ENCODE data around the gene COP1. TPM values are rescaled to one million over a fixed set of nuclear protein-coding genes. Genes with fewer than 3 reads are reported as not detected.

COP1 gene
- total and polyA plus RNA-seq, 4 experiments from 2014 or later: 38.4 to 45.1 (median 44.1) TPM

DNA sequence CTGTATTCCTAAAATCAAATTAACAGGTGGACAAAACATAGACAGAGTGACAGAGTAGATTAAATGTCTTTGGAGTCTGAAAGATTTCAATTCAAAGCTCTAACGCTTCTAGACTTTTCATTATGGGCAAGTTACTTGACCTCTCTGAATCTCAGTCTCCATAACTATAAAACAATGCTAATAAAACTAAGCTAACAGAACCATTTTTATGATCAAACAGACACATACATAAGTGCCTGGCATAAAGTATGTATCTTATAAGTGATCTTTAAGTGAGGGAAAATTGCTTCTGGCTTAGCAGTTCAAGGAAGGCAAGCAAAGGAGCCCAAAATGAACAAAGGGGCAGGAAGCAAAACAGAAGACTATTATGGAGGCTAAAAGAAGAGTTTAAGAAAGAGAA lies 246.9 kb downstream of the COP1 start:
- no peak overlapping the region for H3K4me3 Mint-ChIP-seq
- H3K27me3 Mint-ChIP-seq: no peaks in the 10 kb centered on the region
- Histone ChIP-seq H3K36me3 (ENCODE audit: insufficient read depth, low read length) (no peaks in the 10 kb centered on the region), H3K4me1 (ENCODE audit: insufficient read depth, low read length) (no peaks in the 10 kb centered on the region), H3K27ac (ENCODE audit: low read depth, low read length) (no peak overlapping the region), H3K9me3 (ENCODE audit: control insufficient read depth in 1 of 2, low read length in 2 of 2) (no peaks in the 10 kb centered on the region), H3K4me3 (ENCODE audit: low read length in 2 of 2) (no peak overlapping the region), H3K27me3 (ENCODE audit: insufficient read depth, low read length) (no peaks in the 10 kb centered on the region)
- peaks cover 0 to 2% (median 0%) of the 10 kb centered on the region in 8 donors for H3K9me3 Mint-ChIP-seq
- H3K36me3 Mint-ChIP-seq: peaks cover 42 to 52% of the 10 kb centered on the region in 2 donors
- ChIA-PET CTCF (ENCODE audit: partially characterized antibody) (no interaction called here), POLR2A (ENCODE audit: partially characterized antibody) (no interaction called here)
- intact Hi-C loops (cut with micrococcal nuclease): no loop called here
- peak overlapping the region in 1 of 7 donors; percentile 50 for H3K27ac Mint-ChIP-seq
- no peak for DNase-seq
- H3K4me1 Mint-ChIP-seq: peaks cover 0 to 7% (median 4%) of the 10 kb centered on the region in 4 donors

DNA sequence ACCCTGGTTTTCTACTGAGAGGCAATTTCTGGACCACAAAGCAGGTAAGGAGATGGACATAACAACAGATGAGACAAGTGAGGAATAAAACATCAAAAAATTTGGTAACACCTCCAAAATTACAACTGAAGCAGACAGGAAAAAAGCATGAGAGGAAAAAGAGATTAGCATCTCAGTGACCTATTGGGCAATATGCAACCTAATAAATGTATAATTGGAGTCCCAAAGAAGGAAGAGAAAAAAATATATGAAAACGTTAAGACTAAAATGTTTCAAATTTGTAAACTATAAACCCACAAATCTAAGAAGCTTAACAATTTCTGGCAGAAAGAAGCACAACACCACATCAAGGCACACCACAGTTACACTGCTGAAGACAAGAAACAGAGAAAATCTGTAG lies 255.5 kb downstream of the COP1 start:
- intact Hi-C loops (cut with micrococcal nuclease): no loop called here
- no peak overlapping the region for H3K4me3 Mint-ChIP-seq
- DNase-seq: no peak
- no peaks in the 10 kb centered on the region for H3K9me3 ChIP-seq (ENCODE audit: control insufficient read depth in 1 of 2, low read length in 2 of 2)
- peaks cover 4% of the 10 kb centered on the region for H3K36me3 ChIP-seq (ENCODE audit: insufficient read depth, low read length)
- peaks cover 0 to 6% (median 0%) of the 10 kb centered on the region in 8 donors for H3K9me3 Mint-ChIP-seq
- H3K27me3 Mint-ChIP-seq: no peaks in the 10 kb centered on the region
- no peaks in the 10 kb centered on the region for H3K27me3 ChIP-seq (ENCODE audit: insufficient read depth, low read length)
- POLR2A ChIA-PET (ENCODE audit: partially characterized antibody): no interaction called here
- CTCF ChIA-PET (ENCODE audit: partially characterized antibody): no interaction called here
- no peak overlapping the region for H3K27ac ChIP-seq (ENCODE audit: low read depth, low read length)
- peaks cover 47 to 64% of the 10 kb centered on the region in 2 donors for H3K36me3 Mint-ChIP-seq
- H3K4me3 ChIP-seq (ENCODE audit: low read length in 2 of 2): no peak overlapping the region
- H3K27ac Mint-ChIP-seq: no peak overlapping the region
- peaks cover 0 to 4% (median 0%) of the 10 kb centered on the region in 4 donors for H3K4me1 Mint-ChIP-seq
- no peaks in the 10 kb centered on the region for H3K4me1 ChIP-seq (ENCODE audit: insufficient read depth, low read length)

- peaks cover 66 to 72% of the 10 kb centered on the region in 2 donors for H3K36me3 Mint-ChIP-seq
- Histone ChIP-seq H3K9me3 (ENCODE audit: control insufficient read depth in 1 of 2, low read length in 2 of 2) (no peaks in the 10 kb centered on the region), H3K4me1 (ENCODE audit: insufficient read depth, low read length) (no peaks in the 10 kb centered on the region), H3K27ac (ENCODE audit: low read depth, low read length) (no peak overlapping the region), H3K36me3 (ENCODE audit: insufficient read depth, low read length) (peaks cover 19% of the 10 kb centered on the region), H3K4me3 (ENCODE audit: low read length in 2 of 2) (no peak overlapping the region), H3K27me3 (ENCODE audit: insufficient read depth, low read length) (no peaks in the 10 kb centered on the region)
- no peaks in the 10 kb centered on the region for H3K27me3 Mint-ChIP-seq
- H3K9me3 Mint-ChIP-seq: peaks cover 0 to 6% (median 0%) of the 10 kb centered on the region in 8 donors
- ChIA-PET CTCF (ENCODE audit: partially characterized antibody) (no interaction called here), POLR2A (ENCODE audit: partially characterized antibody) (no interaction called here)
- DNase-seq: no peak
- no peak overlapping the region for H3K27ac Mint-ChIP-seq
- H3K4me1 Mint-ChIP-seq: peaks cover 0 to 3% (median 0%) of the 10 kb centered on the region in 4 donors
- intact Hi-C loops (cut with micrococcal nuclease): no loop called here
- H3K4me3 Mint-ChIP-seq: no peak overlapping the region
Measured at GRCh38 chr1:175947771-175948170, 259.3 kb downstream of the COP1 start.

DNA sequence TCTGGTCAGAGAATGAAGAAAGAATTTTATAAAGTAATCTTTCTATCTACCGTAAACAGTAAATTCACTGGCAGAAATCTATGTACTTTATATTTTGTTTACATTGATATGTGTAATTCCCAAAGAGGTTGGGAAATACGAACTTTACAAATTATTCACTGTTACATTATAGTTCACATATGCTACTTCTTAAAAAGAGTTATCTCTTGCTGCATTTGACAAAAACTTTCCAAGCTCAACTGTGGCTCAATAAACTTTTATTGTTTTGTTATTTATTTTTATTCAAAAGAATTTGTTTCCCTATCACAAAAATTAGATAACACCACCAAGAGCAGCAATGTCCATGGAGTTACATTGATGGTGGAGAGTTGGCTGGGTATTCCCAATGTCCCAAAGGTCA lies 262.5 kb downstream of the COP1 start:
- DNase-seq: no peak
- Histone ChIP-seq H3K27me3 (ENCODE audit: insufficient read depth, low read length) (no peaks in the 10 kb centered on the region), H3K9me3 (ENCODE audit: control insufficient read depth in 1 of 2, low read length in 2 of 2) (no peaks in the 10 kb centered on the region), H3K27ac (ENCODE audit: low read depth, low read length) (no peak overlapping the region), H3K36me3 (ENCODE audit: insufficient read depth, low read length) (peaks cover 26% of the 10 kb centered on the region), H3K4me3 (ENCODE audit: low read length in 2 of 2) (no peak overlapping the region), H3K4me1 (ENCODE audit: insufficient read depth, low read length) (no peaks in the 10 kb centered on the region)
- intact Hi-C loops (cut with micrococcal nuclease): no loop called here
- ChIA-PET POLR2A (ENCODE audit: partially characterized antibody) (no interaction called here), CTCF (ENCODE audit: partially characterized antibody) (no interaction called here)
- Mint-ChIP-seq H3K9me3 (peaks cover 0 to 2% (median 0%) of the 10 kb centered on the region in 8 donors), H3K27me3 (no peaks in the 10 kb centered on the region), H3K4me1 (peaks cover 0 to 1% (median 0%) of the 10 kb centered on the region in 4 donors), H3K27ac (no peak overlapping the region), H3K4me3 (no peak overlapping the region), H3K36me3 (peaks cover 76 to 86% of the 10 kb centered on the region in 2 donors)

- ChIA-PET POLR2A (ENCODE audit: partially characterized antibody) (no interaction called here), CTCF (ENCODE audit: partially characterized antibody) (no interaction called here)
- Mint-ChIP-seq H3K36me3 (peaks cover 76 to 86% of the 10 kb centered on the region in 2 donors), H3K27me3 (no peaks in the 10 kb centered on the region), H3K4me1 (no peaks in the 10 kb centered on the region), H3K4me3 (no peak overlapping the region), H3K27ac (peak overlapping the region in 1 of 7 donors; percentile 7), H3K9me3 (peaks cover 0 to 9% (median 4%) of the 10 kb centered on the region in 8 donors)
- Histone ChIP-seq H3K36me3 (ENCODE audit: insufficient read depth, low read length) (peaks cover 18% of the 10 kb centered on the region), H3K9me3 (ENCODE audit: control insufficient read depth in 1 of 2, low read length in 2 of 2) (no peaks in the 10 kb centered on the region), H3K27ac (ENCODE audit: low read depth, low read length) (no peak overlapping the region), H3K27me3 (ENCODE audit: insufficient read depth, low read length) (no peaks in the 10 kb centered on the region), H3K4me1 (ENCODE audit: insufficient read depth, low read length) (no peaks in the 10 kb centered on the region), H3K4me3 (ENCODE audit: low read length in 2 of 2) (no peak overlapping the region)
- intact Hi-C loops (cut with micrococcal nuclease): no loop called here
- DNase-seq: no peak
Measured at GRCh38 chr1:175941164-175941563, 265.9 kb downstream of the COP1 start.

GRCh38 chr1:175936736-175937135 lies 270.4 kb downstream of the COP1 start:
- Histone ChIP-seq H3K4me1 (ENCODE audit: insufficient read depth, low read length) (no peaks in the 10 kb centered on the region), H3K4me3 (ENCODE audit: low read length in 2 of 2) (no peak overlapping the region), H3K9me3 (ENCODE audit: control insufficient read depth in 1 of 2, low read length in 2 of 2) (no peaks in the 10 kb centered on the region), H3K27ac (ENCODE audit: low read depth, low read length) (no peak overlapping the region), H3K36me3 (ENCODE audit: insufficient read depth, low read length) (peaks cover 5% of the 10 kb centered on the region), H3K27me3 (ENCODE audit: insufficient read depth, low read length) (no peaks in the 10 kb centered on the region)
- no peaks in the 10 kb centered on the region for H3K4me1 Mint-ChIP-seq
- no peak overlapping the region for H3K4me3 Mint-ChIP-seq
- H3K27me3 Mint-ChIP-seq: no peaks in the 10 kb centered on the region
- peak overlapping the region in 1 of 7 donors; percentile 9 for H3K27ac Mint-ChIP-seq
- DNase-seq: no peak
- peaks cover 2 to 25% (median 9%) of the 10 kb centered on the region in 8 donors for H3K9me3 Mint-ChIP-seq
- ChIA-PET POLR2A (ENCODE audit: partially characterized antibody) (no interaction called here), CTCF (ENCODE audit: partially characterized antibody) (no interaction called here)
- peaks cover 64 to 78% of the 10 kb centered on the region in 2 donors for H3K36me3 Mint-ChIP-seq
- intact Hi-C loops (cut with micrococcal nuclease): no loop called here

DNA sequence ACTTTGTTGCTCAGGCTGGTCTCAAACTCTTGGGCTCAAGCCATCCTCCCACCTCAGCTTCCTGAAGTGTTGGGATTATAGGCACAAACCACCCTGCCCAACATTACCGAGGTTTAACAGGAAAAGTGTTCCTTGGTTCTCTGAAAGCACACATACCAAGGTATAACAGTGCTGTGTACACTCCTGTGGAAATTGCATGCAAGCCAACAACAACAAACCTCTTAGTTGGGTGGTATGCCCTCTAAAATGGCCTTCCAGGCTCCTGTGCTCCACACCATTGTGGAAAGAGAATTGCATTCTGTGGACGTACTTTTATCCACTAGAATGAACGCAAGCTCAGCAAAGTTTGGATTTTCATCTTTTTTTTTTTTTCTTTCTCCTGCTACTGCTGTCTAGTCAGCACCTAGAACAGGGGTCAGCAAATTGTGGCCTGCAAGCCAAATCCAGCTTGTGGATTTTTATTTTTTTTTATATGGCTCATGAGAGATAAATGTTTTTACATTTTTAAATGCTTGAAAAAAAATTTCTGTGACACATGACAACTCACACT lies 271.4 kb downstream of the COP1 start:
- H3K36me3 ChIP-seq (ENCODE audit: insufficient read depth, low read length): no peaks in the 10 kb centered on the region
- DNase-seq: no peak
- peaks cover 2 to 31% (median 18%) of the 10 kb centered on the region in 8 donors for H3K9me3 Mint-ChIP-seq
- no peaks in the 10 kb centered on the region for H3K9me3 ChIP-seq (ENCODE audit: control insufficient read depth in 1 of 2, low read length in 2 of 2)
- H3K4me3 ChIP-seq (ENCODE audit: low read length in 2 of 2): no peak overlapping the region
- no peaks in the 10 kb centered on the region for H3K4me1 ChIP-seq (ENCODE audit: insufficient read depth, low read length)
- H3K27ac ChIP-seq (ENCODE audit: low read depth, low read length): no peak overlapping the region
- peaks cover 57 to 74% of the 10 kb centered on the region in 2 donors for H3K36me3 Mint-ChIP-seq
- intact Hi-C loops (cut with micrococcal nuclease): no loop called here
- H3K4me1 Mint-ChIP-seq: no peaks in the 10 kb centered on the region
- H3K27me3 Mint-ChIP-seq: no peaks in the 10 kb centered on the region
- no peak overlapping the region for H3K27ac Mint-ChIP-seq
- no peaks in the 10 kb centered on the region for H3K27me3 ChIP-seq (ENCODE audit: insufficient read depth, low read length)
- POLR2A ChIA-PET (ENCODE audit: partially characterized antibody): no interaction called here
- CTCF ChIA-PET (ENCODE audit: partially characterized antibody): no interaction called here
- H3K4me3 Mint-ChIP-seq: no peak overlapping the region
